HG02571 (cell line): ENCODE data around the gene LRP6.

ENCODE experiments used
- ATAC-seq: cut with Tn5 transposase; IDR thresholded peaks from one replicate; pipeline ENCODE4 v1.9.1; 2021; ENCODE audit warnings: mild to moderate bottlenecking, moderate library complexity; ENCODE audit not compliant: unreplicated experiment

Gene LRP6

DNA sequence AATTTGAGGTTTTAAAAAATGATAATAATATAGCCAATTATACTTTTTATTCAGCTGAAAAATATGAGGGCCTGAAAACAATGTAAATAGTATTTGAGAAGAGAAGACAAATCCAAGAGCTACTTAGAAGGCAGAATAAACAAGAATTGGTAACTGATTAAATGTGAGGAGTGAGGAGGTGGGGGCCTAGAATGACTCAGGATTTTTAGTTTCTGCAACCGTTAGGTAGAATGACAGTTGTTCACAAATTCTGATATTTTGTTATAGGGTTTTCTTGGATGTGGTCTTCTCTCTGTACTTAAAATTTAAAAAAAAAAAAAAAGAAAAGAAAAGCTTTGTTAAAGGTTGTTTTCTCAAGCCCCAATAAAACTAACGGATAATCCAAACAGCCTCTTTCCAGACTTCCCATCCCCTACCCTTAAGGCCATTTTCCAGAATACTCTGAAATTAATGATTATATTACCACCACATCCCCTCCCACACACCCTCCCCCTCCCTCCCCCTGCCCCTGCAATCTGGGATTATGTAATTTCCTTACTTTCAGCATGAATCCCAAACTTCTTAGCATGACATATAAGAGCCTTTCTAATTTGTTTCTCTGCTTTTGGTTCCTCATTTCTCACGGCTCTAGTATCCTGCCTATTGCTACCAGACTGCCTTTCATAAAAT lies 50.4 kb downstream of the LRP6 start:
- no peak for ATAC-seq

DNA sequence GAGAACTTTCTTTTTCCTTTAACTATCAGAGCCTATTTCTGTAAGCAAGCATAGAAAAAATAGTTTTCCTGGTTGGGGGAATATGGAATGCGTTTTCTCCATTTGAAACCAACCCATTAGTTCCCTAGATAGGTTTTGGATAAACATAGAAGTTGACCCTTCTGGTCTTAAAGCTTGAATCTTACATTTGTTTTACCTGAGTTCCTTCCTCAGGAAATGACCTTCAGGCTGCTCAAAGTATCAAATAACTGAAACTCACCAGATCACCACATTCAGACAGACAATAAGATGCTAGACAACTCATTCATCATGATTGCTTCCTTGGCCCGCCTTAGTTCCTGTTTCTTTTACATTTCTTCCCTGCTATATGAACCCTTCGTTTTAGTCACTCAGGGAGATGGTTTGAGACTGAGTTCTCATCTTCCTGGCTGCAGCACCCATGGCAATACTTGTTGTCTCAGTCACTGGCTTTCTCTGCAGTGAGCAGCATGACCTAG lies 52.2 kb downstream of the LRP6 start:
- no peak for ATAC-seq

- ATAC-seq, result no peak
Measured at GRCh38 chr12:12214201-12214600, 52.6 kb downstream of the LRP6 start.

DNA sequence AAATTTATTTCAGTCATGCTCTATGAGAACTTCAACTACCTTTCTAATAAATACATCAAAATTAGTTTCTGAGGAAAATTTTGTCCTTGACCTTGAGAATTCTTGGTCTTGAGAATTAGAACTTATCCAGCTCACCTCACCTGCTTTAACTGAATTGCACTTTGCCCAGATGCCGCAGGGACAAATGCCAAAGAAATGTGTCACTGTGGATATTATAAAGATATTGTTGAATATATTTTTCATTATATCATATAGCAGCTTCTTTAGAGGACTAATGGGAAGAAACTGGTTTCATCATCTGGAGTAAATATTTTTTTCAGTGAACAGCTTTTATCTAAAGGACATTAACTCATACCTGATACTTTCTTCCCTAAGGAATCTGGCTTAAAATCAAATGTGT lies 54.1 kb downstream of the LRP6 start:
- ATAC-seq, result no peak

DNA sequence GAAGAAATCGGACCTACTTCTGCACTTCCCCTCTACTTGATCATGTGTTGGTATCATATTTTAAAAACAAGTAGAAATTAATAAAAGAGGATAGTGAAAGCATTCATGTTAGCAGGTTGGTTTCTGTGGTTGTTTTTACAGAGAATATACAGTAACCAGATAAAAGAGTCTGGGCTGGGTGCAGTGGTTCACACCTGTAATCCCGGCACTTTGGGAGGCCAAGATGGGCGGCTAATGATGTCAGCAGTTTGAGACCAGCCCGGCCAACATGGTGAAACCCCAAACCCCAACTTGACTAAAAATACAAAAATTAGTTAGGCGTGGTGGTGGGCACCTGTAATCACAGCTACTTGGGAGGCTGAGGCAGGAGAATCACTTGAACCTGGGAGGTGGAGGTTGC lies 55.9 kb downstream of the LRP6 start:
- ATAC-seq, result no peak

DNA sequence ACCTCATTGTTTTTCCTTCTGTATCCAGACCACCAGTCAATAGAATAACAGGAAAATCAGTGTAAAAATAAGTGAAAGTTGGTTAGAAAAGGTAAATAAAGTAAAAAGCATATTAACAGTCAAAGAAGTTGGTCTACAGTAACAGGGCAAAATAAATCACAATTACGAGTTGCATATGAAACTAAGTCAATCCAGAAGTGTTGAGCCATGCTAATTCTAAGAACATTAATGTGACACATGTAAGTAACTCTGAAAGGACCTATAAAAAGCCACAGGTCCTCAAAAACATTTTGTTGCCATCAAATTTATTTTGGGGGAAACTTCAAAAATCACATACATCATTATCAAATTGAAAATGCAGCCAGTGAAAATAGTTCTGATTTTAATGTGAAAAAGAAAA lies 56.4 kb downstream of the LRP6 start:
- no peak for ATAC-seq

DNA sequence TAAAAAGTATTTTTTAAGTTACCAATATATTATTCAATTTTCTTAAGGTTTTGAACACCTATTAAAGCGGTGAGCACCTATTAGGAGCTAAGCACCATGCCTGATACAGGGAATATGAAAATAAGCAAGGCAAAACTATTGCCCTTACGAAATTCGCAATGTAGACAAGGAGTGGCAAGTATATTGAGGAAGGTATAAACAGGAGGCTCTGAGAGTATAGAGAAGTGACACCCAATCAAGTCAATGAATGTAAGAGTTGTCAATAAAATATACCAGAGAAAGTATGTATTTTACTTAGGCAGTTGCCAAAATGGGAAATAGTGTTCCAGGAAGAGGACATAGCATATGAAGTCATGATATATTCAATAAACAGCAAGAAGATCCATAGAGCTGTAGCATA lies 57.2 kb downstream of the LRP6 start:
- ATAC-seq, result no peak

DNA sequence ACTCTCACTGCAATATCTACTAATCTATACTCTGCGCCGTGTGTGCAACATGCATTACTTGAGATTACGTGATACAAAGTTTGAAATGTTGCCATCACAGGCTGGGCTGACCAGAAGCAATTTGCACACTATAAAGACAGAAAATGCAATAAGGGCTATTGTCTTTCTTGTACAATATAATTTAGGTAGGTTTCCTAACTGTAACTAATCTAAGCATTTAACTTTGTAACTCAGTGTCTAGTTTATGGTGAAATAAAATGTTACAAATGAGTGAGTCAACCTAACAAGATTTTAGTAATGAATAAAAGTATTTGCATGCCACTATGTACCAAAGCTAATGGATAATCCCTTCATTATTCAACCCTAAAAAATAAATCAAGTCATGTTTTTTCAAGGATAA lies 57.8 kb downstream of the LRP6 start:
- no peak for ATAC-seq

- no peak for ATAC-seq
Measured at GRCh38 chr12:12207746-12208145, 59.1 kb downstream of the LRP6 start.

DNA sequence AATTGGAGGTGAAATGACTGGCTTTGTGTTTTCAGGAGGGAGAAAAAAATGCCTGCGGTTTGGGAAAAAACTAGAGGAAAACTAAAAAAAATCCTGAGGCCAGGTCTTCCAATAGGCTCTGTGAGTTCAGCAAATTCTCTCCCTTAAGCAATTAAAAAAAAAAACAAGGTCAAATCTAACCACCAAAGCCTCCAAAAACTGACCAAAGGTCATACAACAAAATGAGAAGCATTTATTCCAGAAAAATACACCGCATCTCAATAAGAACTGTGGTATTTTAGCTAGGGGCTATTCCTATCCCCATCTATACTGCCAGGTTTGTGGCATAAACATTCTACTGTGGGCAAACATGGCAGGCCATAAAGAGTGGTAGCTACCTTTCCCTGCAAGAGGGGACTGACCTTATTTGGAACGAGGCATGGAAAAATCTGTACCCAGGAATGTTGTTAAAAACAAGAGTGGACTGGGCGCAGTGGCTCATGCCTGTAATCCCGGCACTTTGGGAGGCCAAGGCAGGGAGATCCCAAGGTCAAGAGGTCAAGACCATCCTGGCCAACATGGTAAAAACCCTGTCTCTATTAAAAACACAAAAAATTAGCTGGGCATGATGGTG lies 60.0 kb downstream of the LRP6 start:
- ATAC-seq, result no peak

DNA sequence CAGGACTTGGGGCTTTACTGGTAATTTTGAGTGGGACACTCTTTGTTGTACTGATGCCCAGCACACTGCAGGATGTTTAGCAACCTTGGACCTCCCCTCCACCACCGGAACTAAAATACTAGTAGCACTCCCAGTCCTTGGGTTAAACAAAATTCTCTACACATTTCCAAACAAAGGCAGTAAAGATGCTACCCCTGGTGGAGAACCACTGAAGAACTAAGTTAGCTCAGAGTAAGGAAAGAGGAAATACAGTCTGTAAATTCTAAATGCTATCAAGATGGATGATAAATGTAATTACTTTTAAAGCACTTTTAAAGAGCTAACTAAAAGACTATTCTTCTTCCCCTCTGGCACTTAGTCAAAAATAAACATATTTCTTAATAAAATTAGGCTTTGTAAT lies 64.1 kb downstream of the LRP6 start:
- ATAC-seq, result no peak

DNA sequence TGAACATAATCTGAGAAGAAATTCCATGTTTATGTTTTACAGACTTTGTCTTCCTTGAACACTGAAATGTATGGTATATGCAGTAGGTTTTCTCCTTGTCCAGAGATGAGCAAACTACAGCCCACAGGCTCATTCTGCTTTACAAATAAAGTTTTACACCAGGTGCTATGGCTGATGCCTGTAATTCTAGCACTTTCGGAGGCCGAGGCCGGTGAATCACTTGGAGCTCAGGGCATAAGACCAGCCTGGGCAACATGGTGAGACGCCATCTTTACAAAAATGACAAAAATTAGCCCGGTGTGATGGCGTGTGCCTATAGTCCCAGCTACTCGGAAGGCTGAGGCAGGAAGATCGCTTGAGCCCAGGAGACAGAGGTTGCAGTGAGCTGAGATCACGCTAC lies 64.7 kb downstream of the LRP6 start:
- ATAC-seq, result no peak

- no peak for ATAC-seq
Measured at GRCh38 chr12:12201274-12201758, 65.5 kb downstream of the LRP6 start.

GRCh38 chr12:12200363-12200762 lies 66.5 kb downstream of the LRP6 start:
- no peak for ATAC-seq

GRCh38 chr12:12198124-12198523 lies 68.7 kb downstream of the LRP6 start:
- ATAC-seq, result no peak

GRCh38 chr12:12197128-12197527 lies 69.7 kb downstream of the LRP6 start:
- ATAC-seq, result no peak

DNA sequence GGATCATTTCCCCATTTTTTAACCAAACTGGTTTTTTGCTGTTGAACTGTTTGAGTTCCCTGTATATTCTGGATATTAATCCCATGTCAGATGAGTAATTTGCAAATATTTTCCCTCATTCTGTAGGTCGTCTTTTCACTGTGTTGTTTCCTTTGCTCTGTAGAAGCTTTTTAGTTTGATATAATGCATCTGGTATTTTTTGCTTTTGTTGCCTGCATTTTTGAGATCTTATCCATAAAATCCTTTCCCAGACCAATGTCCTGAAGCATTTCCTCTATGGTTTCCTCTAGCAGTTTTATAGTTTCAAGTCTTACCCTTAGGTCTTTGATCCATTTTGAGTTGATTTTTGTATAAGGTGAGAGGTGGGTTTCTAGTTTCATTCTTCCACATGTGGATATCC lies 71.3 kb downstream of the LRP6 start:
- ATAC-seq, result no peak

DNA sequence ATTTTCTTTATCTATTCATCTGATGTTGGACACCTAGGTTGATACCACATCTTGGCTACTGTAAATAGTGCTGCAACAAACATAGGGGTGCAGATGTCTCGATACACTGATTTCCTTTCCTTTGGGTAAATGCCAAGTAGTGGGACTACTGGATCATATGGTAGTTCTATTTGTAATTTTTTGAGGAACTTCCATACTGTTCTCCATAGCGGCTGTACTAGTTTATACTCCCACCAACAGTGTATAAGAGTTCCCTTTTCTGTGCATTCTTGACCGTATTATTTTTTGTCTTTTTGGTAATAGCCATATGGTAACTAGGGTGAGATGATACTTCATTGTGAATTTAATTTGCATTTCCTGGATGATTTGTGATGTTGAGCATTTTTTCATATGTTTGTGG lies 71.8 kb downstream of the LRP6 start:
- no peak for ATAC-seq

DNA sequence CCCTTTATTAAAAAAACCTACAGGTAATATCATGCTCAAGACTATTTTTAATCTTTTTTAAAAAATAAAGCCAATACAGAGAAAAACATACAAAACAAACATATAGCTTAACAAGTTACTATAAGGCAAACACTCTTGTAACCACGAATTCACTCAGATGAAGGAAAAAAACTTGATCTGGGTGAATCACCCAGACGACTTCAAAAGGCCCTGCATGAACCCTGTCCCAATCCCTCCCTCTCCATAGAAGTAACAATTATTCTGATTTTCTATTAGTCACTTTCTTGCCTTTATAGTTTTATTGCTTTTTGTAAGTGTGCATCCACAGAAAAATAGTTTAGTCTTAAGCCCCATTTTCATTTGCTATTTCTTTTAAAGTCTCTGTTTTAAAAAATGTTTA lies 72.6 kb downstream of the LRP6 start:
- ATAC-seq, result no peak

GRCh38 chr12:12191008-12191407 lies 75.8 kb downstream of the LRP6 start:
- no peak for ATAC-seq

DNA sequence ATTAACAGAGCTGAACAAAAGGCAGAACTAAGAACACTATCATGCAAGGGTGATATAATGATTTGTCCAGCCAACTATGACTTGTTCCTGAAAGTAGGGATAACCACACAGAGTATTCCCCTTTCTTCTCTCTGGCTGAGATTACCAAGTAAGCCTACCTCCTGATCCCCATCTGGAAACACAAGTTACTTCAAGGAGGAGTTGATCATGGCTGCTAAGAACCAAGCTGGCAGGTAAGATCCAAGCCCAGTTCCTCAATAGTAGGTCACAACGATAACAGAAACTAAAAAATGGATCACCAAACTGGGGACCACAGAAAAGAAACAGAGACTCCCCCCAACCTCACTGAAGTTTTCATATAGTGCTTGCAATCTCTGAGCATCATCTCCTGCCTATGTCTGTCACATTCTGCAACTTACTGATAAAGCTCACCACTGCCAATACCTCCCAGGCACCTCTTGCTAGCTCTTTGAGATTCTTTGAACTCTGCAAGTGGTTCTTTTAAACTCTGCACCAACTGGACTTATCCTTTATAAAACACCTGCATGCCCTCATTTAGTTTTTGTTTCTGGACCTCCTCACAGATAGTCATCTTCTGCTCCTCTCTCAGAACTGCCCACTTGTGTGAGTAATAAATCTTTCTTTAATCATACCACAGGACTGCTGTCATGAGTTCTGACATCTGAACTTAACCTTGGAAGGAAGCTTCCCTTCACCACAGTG lies 76.6 kb downstream of the LRP6 start:
- ATAC-seq, result no peak

DNA sequence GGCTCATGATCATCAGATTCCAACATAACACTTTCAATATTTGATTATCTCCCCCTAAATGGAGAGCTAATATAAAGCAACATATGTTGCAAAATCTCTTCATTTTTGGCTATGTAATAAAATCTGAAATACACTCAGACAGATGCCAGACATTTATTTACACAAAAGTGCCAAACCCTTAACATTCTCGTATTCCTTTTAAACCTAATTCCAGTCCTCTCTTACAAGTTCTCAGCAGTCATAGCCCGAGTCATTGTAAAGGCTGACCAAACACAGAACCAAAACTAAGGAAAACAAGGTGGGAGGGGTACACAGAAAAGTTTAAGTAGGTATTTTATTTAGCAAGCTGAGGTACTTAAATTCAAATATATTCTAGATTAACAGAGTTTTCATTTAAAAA lies 81.4 kb downstream of the LRP6 start:
- ATAC-seq, result no peak
